Measurements from ENCODE around the gene TNFAIP3. TPM values are rescaled to one million over a fixed set of nuclear protein-coding genes. Genes with fewer than 3 reads are reported as not detected.

TNFAIP3 gene
- polyA plus RNA-seq, 3 donors, result 7.1 to 92.0 (median 15.6) TPM

GRCh38 chr6:137928286-137928685 lies 61.2 kb downstream of the TNFAIP3 start:
- no peak overlapping the region for H3K27ac ChIP-seq (ENCODE audit: low read depth, low read length)
- WGBS, 3 donors, result 34 to 60% (median 41%) methylated on average over 2 of the region's 2 CpGs

GRCh38 chr6:137931849-137932465 lies 64.9 kb downstream of the TNFAIP3 start:
- no peak overlapping the region for H3K27ac ChIP-seq (ENCODE audit: low read depth, low read length)
- WGBS, 3 donors, result 66 to 85% (median 72%) methylated on average over 6 of the region's 6 CpGs

Other genes starting within 250 kb of the TNFAIP3 start
- gene PERP, start 240.2 kb downstream of the TNFAIP3 start, polyA plus RNA-seq, result 10 to 100 TPM; 12.4 to 24.0 (median 16.0) TPM

Measured in adipose tissue (tissue), 3 donors.